Bronchial epithelial cell (primary cell): ENCODE data around the gene ILK. TPM values are rescaled to one million over a fixed set of nuclear protein-coding genes. Genes with fewer than 3 reads are reported as not detected.

Source experiments
- DNase-seq: peaks from one replicate; pipeline ENCODE4 v3.0.0-alpha.2; 2010; ENCODE audit warnings: low read depth
- FAIRE-seq: peaks from 2 replicates; lab custom pipeline; 2011; peaks lifted over from hg19 to GRCh38; lab: Jason Lieb, UNC
- H3K27me3 ChIP-seq: 2 replicates; pipeline ENCODE4 v1.5.1; 2011; ENCODE audit warnings: low read length; ENCODE audit not compliant: control insufficient read depth, insufficient read depth
- H3K36me3 ChIP-seq: 2 replicates; pipeline ENCODE4 v1.5.1; 2011; ENCODE audit warnings: low read length; ENCODE audit not compliant: control insufficient read depth, insufficient read depth
- H3K4me3 ChIP-seq: 2 replicates; pipeline ENCODE4 v1.5.1; 2011; ENCODE audit warnings: mild to moderate bottlenecking, low read depth, low read length, control low read depth
- CTCF ChIP-seq: IDR thresholded peaks from 2 replicates; pipeline ENCODE4 v1.5.1; 2011; ENCODE audit warnings: mild to moderate bottlenecking, moderate library complexity, low read length, control low read depth, inconsistent platforms; ENCODE audit not compliant: insufficient read depth, severe bottlenecking
- total RNA-seq: library from RNA; depleted of rRNA; stranded (reverse); fragments of >200 nt; gene quantifications from 2 replicates; pipeline ENCODE4 v1.2.1, GENCODE V29; 2014

ILK gene
- total RNA-seq: 47.0 and 70.3 TPM in 2 replicates

- H3K36me3 ChIP-seq: peaks cover 27% of the 10 kb centered on the region
- DNase-seq (peak; percentile 75), FAIRE-seq (no peak)
- H3K27me3 ChIP-seq: no peaks in the 10 kb centered on the region
- TF ChIP-seq CTCF: peak; percentile 24
- H3K4me3 ChIP-seq: peak within 1 kb of the TSS; percentile 94
Measured at GRCh38 chr11:6603287-6604080, at the start of gene ILK, which contains the start of gene RRP8. TSS of gene ILK (plus strand) at chr11:6603774. CDS start at chr11:6604272, 498 bp downstream. TSS of gene RRP8 (minus strand) at chr11:6603616. CDS start at chr11:6603502, 114 bp downstream.

DNA sequence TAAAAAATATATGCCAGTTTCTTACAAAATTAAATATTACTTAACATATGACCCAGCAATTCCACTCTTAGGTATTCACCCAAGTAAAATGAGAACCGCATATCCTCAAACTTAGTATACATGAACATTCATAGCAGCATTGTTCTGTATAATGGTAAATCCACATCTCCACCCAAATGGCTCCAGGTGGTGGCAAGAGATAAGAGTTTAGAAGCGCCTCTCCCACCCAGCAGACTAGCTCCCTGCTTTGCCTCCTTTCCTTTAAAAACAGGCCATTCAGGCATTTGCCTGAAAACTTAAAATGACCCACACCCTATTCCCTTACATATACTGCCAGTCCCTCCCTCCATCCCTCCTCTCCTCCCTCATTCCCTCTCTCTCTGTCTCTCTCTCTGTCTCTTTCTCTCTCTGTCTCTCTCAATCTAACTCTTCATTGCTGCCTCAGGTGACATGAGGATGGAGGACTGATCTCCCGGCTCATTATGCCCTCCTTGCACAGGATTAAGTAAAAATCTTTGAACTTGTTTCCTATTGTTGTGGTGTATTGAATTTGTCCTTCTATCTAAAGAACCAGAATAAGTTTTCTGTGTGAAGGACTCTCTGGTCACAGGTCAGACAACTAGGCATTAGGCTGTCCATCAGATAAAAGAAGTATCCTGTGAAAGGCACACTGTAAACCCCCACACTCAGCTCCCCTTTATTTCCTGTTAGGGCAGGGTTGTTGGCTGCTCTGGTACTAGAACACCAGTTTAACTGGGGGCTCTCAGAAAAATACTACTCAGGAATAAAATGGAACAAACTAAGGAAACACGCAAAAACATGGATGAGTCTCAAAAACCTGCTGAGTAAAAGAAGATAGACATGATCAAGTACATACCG is 48.5 kb upstream of the ILK start:
- no peak for TF ChIP-seq CTCF
- DNase-seq (no peak), FAIRE-seq (no peak)
- Histone ChIP-seq H3K27me3 (no peaks in the 10 kb centered on the region), H3K4me3 (no peak overlapping the region), H3K36me3 (no peaks in the 10 kb centered on the region)

DNA sequence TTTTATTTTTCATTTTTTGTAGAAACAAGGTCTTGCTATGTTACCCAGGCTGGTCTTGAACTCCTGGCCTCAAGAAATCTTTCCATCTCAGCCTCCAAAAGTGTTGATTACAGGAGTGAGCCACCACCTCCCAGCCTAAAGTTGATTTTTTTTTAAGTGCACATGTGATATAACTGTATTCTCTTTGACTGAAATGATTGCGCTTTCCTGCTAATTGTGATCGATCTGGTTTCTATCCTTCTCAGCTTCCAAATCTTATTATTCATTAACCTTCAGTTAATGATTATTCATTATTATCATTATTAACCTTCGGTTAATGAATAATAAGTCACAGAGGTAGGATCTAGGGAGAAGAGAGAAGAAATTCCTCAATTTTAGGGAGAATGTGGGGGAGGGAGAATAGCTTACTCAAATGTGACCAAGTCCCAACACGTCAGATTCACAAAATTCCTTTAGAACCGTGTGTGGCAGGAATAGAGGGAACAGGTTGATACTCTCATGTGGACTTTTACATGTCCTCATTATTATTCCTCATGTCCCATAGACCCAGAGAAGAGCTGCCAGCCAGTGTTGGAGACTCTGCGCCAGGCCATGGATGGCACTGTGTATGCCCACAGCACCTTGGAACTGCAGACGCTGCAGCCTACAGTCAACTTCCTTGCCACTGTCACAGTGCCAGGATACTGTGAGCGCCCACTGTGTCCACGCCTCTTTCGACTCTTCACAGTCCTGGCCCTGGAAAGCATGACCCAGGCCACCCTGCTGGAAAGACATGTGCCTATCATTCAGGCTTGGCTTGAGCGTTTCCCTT is 47.2 kb upstream of the ILK start:
- no peak for FAIRE-seq

DNA sequence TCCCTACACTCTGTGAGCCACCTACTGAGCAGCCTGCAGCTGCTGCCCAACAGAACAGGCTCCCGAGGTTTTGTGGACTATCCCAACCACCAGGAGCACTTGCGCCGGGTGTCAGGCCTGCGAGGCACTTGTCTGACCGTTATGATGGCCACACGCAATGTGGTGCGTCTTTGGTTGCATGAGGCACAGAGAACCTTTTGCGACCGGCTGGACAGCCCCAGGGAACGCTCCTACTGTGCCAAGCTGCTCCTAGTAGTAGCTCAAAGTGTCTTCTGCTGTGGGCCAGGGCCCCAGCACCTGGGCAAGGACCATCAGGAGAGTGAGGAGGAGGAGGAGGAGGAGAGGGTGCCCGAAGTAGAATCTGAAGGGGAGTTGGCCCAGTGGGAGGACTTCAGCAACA is 46.5 kb upstream of the ILK start:
- no peak overlapping the region for H3K4me3 ChIP-seq
- FAIRE-seq: no peak
- no peak for TF ChIP-seq CTCF
- no peaks in the 10 kb centered on the region for H3K36me3 ChIP-seq
- H3K27me3 ChIP-seq: no peaks in the 10 kb centered on the region
- DNase-seq: no peak

More for the DNA sequence above, 47.2 kb upstream of the ILK start:
- DNase-seq: peak; percentile 15
- no peaks in the 10 kb centered on the region for H3K27me3 ChIP-seq
- no peak overlapping the region for H3K4me3 ChIP-seq
- TF ChIP-seq CTCF: no peak
- no peaks in the 10 kb centered on the region for H3K36me3 ChIP-seq
